HepG2 (cell line): ENCODE measurements around the gene AP2A2. TPM values are rescaled to one million over a fixed set of nuclear protein-coding genes. Genes with fewer than 3 reads are reported as not detected.

Source experiments
- ATAC-seq: fragments of 200-7000 bp; cut with Tn5 transposase; 3 replicates; pipeline ENCODE4 v1.9.1; 2020; ENCODE audit warnings: mild to moderate bottlenecking, moderate library complexity
- BruUV-seq: library from RNA; stranded (reverse); fragments of 400-500 nt; replicated peaks from 2 replicates; lab custom pipeline; 2021; lab: Mats Ljungman, UMichigan
- CTCF ChIA-PET: fragments of 300-600 bp; formaldehyde crosslinking; extraction: SDS; loops from one replicate; lab custom pipeline; 2021; ENCODE audit warnings: low total read pairs, inconsistent platforms, low intra/inter-chr PET ratio; lab: Yijun Ruan, JAX
- POLR2A ChIA-PET: fragments of 350-600 bp; sonication (Branson Sonifier 250); formaldehyde crosslinking; loops from one replicate; lab custom pipeline; 2020; ENCODE audit warnings: antibody characterized with exemption, inconsistent platforms; lab: Yijun Ruan, JAX
- DNase-seq: peaks from one replicate; pipeline ENCODE4 v3.0.0-alpha.2; 2015; ENCODE audit warnings: low spot score
- FAIRE-seq: peaks from 3 replicates; lab custom pipeline; 2011; peaks lifted over from hg19 to GRCh38; lab: Jason Lieb, UNC
- H2AFZ ChIP-seq: one replicate; pipeline ENCODE4 v1.6.1; 2011; ENCODE audit warnings: low read length, inconsistent platforms
- H3K27ac ChIP-seq: fragments of 300-600 bp; 3 replicates; pipeline ENCODE4 v1.8.0; 2011; ENCODE audit warnings: mixed run types, mild to moderate bottlenecking, mixed read lengths, low read length, inconsistent platforms; ENCODE audit not compliant: insufficient read depth; ENCODE audit errors: extremely low read length
- H3K27me3 ChIP-seq, 2 experiments: fragments of 200-600 bp in 1 of 2; 2 replicates in 1 of 2; 3 replicates in 1 of 2; pipeline versions ENCODE4 v1.6.0 to v1.8.0; 2011; ENCODE audit warnings: low read length in 2 of 2, mild to moderate bottlenecking in 2 of 2, moderate library complexity in 2 of 2, inconsistent platforms in 1 of 2; ENCODE audit not compliant: insufficient read depth in 2 of 2, control insufficient read depth in 1 of 2
- H3K36me3 ChIP-seq, 2 experiments: fragments of 200-600 bp in 1 of 2; replicated peaks in 1 of 2; 2 replicates in 1 of 2; 3 replicates in 1 of 2; pipeline versions ENCODE4 v1.5.1 to v1.8.0; 2011; ENCODE audit warnings: low read length in 2 of 2, inconsistent platforms in 1 of 2; ENCODE audit not compliant: insufficient read depth in 2 of 2, control insufficient read depth in 1 of 2
- H3K4me1 ChIP-seq: 2 replicates; pipeline ENCODE4 v1.5.1; 2012; ENCODE audit warnings: low read length, inconsistent platforms; ENCODE audit not compliant: insufficient read depth
- H3K4me2 ChIP-seq: 2 replicates; pipeline ENCODE4 v1.6.0; 2011; ENCODE audit warnings: low read depth, low read length, inconsistent platforms
- H3K4me3 ChIP-seq, 3 experiments: fragments of 200-600 bp in 1 of 3; sonication (generic), shearing (Covaris generic) in 1 of 3; replicated peaks in 1 of 3; 2 replicates each; pipeline ENCODE4 v1.5.1; 2011 to 2016; ENCODE audit warnings: low read length in 3 of 3, inconsistent platforms in 2 of 3, low read depth in 2 of 3, mild to moderate bottlenecking in 2 of 3, control low read depth in 1 of 3, mixed read lengths in 1 of 3; ENCODE audit not compliant: insufficient read depth in 1 of 3
- H3K79me2 ChIP-seq: one replicate; pipeline ENCODE4 v1.6.1; 2011; ENCODE audit warnings: low read length, inconsistent platforms; ENCODE audit not compliant: insufficient read depth
- H3K9ac ChIP-seq: 2 replicates; pipeline ENCODE4 v1.6.0; 2011; ENCODE audit warnings: mild to moderate bottlenecking, low read depth, low read length, inconsistent platforms; ENCODE audit not compliant: insufficient read depth
- H3K9me3 ChIP-seq: 2 replicates; pipeline ENCODE4 v1.5.1; 2012; ENCODE audit warnings: mild to moderate bottlenecking, low read length
- H4K20me1 ChIP-seq: 2 replicates; pipeline ENCODE4 v1.6.0; 2011; ENCODE audit warnings: inconsistent platforms, mild to moderate bottlenecking, low read length, moderate library complexity; ENCODE audit not compliant: insufficient read depth
- AGO2 ChIP-seq: fragments of 200-400 bp; formaldehyde crosslinking; optimal IDR thresholded peaks from 2 replicates; pipeline ENCODE3; 2017; ENCODE audit warnings: mild to moderate bottlenecking, low read depth, low read length, moderate library complexity
- CHCHD3 ChIP-seq: sonication (generic); formaldehyde crosslinking; IDR thresholded peaks from 2 replicates; pipeline ENCODE4 v1.8.0; 2022; ENCODE audit warnings: mild to moderate bottlenecking, missing genetic modification reagents, moderate library complexity
- GZF1 ChIP-seq: sonication (generic); formaldehyde crosslinking; IDR thresholded peaks from 2 replicates; pipeline ENCODE4 v1.5.1; 2020; ENCODE audit warnings: mild to moderate bottlenecking, missing genetic modification reagents
- KIAA2018 ChIP-seq: sonication (generic); formaldehyde crosslinking; IDR thresholded peaks from 2 replicates; pipeline ENCODE4 v1.5.0; 2020; ENCODE audit warnings: mild to moderate bottlenecking, missing genetic modification reagents, borderline replicate concordance
- MAFF ChIP-seq: IDR thresholded peaks from 2 replicates; pipeline ENCODE4 v1.6.1; 2011; ENCODE audit warnings: low read depth, low read length, improper control_type of control experiment
- MAFK ChIP-seq, 2 experiments: IDR thresholded peaks in 1 of 2; conservative IDR thresholded peaks in 1 of 2; 2 replicates each; pipeline ENCODE4 v1.6.1; 2011; ENCODE audit warnings: improper control_type of control experiment in 2 of 2, low read length in 2 of 2
- NCOR1 ChIP-seq: fragments of 200-600 bp; sonication (generic); IDR thresholded peaks from 2 replicates; pipeline ENCODE4 v1.7.0; 2017; ENCODE audit warnings: antibody characterized with exemption, low read length, borderline replicate concordance
- NFKBIZ ChIP-seq: IDR thresholded peaks from 2 replicates; pipeline ENCODE4 v1.6.1; 2018; ENCODE audit warnings: missing genetic modification reagents, missing compliant biosample characterization
- NR3C1 ChIP-seq: sonication (generic); formaldehyde crosslinking; IDR thresholded peaks from 2 replicates; pipeline ENCODE4 v1.4.0; 2020; ENCODE audit warnings: missing genetic modification reagents
- SMAD9 ChIP-seq: sonication (generic); formaldehyde crosslinking; IDR thresholded peaks from 2 replicates; pipeline ENCODE4 v1.5.1; 2020; ENCODE audit warnings: mild to moderate bottlenecking, missing genetic modification reagents
- ZMYM3 ChIP-seq: sonication (generic); formaldehyde crosslinking; IDR thresholded peaks from 2 replicates; pipeline ENCODE4 v1.5.1; 2020; ENCODE audit warnings: mild to moderate bottlenecking, missing genetic modification reagents
- WGBS: methylation state at CpG from one replicate; pipeline ENCODE4 v1.1.6; 2017; ENCODE audit warnings: low lambda C conversion rate; 5-methylcytosine and 5-hydroxymethylcytosine counted together
- in situ Hi-C: cut with HindIII; loops from 2 replicates; pipeline ENCODE4 v1.10.0; 2017; ENCODE audit warnings: low pct_unique_long_range_greater_than_20kb; ENCODE audit not compliant: extremely low pct_ligation_motif_present
- intact Hi-C: fragments of 100-400 bp; cut with micrococcal nuclease; formaldehyde crosslinking; loops from one replicate; pipeline ENCODE4 v1.10.0; 2022; ENCODE audit not compliant: unreplicated experiment
- polyA plus RNA-seq, 8 experiments: library from polyadenylated mRNA; depleted of rRNA in 3 of 8; stranded (reverse) in 7 of 8; unstranded in 1 of 8; fragments of >200 nt; fragmentation: Illumina TruSeq in 4 of 8; extraction: Trizol in 4 of 8; gene quantifications; 2 replicates each; pipeline versions ENCODE4 v1.2.1 to v1.2.3, GENCODE V29; 2011 to 2016; ENCODE audit warnings: low read depth in 4 of 8, missing spikeins in 1 of 8, mixed read lengths in 1 of 8; ENCODE audit not compliant: insufficient read depth in 1 of 8
- total RNA-seq, 5 experiments: library from RNA; depleted of rRNA; stranded (reverse); fragments of >200 nt; fragmentation: Illumina TruSeq; extraction: Trizol; gene quantifications; 2 replicates each; pipeline ENCODE4 v1.2.3, GENCODE V29; 2016; ENCODE audit warnings: low read depth in 1 of 5
- TF ChIP-seq, protein P1 (sequence below): sonication (generic); formaldehyde crosslinking; IDR thresholded peaks from 2 replicates; pipeline ENCODE4 v1.8.1; 2023; ENCODE audit warnings: mild to moderate bottlenecking, missing genetic modification reagents

AP2A2 gene
- total and polyA plus RNA-seq, 2 of the 13 experiments (the other 11 are each of a cell fraction or from before 2014, with no cell fraction given) = 25.7 to 75.7 TPM

GRCh38 chr11:977830-978720, 52.4 kb downstream of the AP2A2 start:
- ATAC-seq (no peak), DNase-seq (no peak), FAIRE-seq (no peak)
- WGBS = 96% methylated on average over 18 of the region's 28 CpGs
- no peak overlapping the region for H3K27ac ChIP-seq
- no peaks in the 10 kb centered on the region for H3K79me2 ChIP-seq
- H3K4me1 ChIP-seq = no peaks in the 10 kb centered on the region
- ChIA-PET POLR2A (no interaction called here), CTCF (no interaction called here)
- no peak overlapping the region for H3K4me2 ChIP-seq
- H4K20me1 ChIP-seq = 0 out of 2 replicates have a peak, but pooled peaks cover 3% of the 10 kb centered on the region
- no peak overlapping the region for H3K4me3 ChIP-seq
- no peaks in the 10 kb centered on the region for H3K27me3 ChIP-seq
- TF ChIP-seq KIAA2018 (CRISPR knock-in tag) = no peak
- peak; percentile 5 for TF ChIP-seq AGO2
- TF ChIP-seq, protein P1, sequence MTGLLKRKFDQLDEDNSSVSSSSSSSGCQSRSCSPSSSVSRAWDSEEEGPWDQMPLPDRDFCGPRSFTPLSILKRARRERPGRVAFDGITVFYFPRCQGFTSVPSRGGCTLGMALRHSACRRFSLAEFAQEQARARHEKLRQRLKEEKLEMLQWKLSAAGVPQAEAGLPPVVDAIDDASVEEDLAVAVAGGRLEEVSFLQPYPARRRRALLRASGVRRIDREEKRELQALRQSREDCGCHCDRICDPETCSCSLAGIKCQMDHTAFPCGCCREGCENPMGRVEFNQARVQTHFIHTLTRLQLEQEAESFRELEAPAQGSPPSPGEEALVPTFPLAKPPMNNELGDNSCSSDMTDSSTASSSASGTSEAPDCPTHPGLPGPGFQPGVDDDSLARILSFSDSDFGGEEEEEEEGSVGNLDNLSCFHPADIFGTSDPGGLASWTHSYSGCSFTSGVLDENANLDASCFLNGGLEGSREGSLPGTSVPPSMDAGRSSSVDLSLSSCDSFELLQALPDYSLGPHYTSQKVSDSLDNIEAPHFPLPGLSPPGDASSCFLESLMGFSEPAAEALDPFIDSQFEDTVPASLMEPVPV = no peak
- TF ChIP-seq NCOR1 = no peak
- no peak for TF ChIP-seq ZMYM3 (CRISPR knock-in tag)
- TF ChIP-seq MAFK (conservative IDR thresholded peaks at IDR 0.05 in 1 of 2, IDR thresholded peaks at IDR 0.05 in 1 of 2; ENCODE audit: low read length in 2 of 2) = peak; percentile 41 to 65
- TF ChIP-seq MAFF = peak; percentile 55
- no peak for TF ChIP-seq CHCHD3 (CRISPR knock-in tag)
- no peak for TF ChIP-seq NR3C1
- no peak for TF ChIP-seq SMAD9
- TF ChIP-seq NFKBIZ (CRISPR knock-in tag) = no peak
- TF ChIP-seq GZF1 (CRISPR knock-in tag) = no peak
- no peak overlapping the region for H2AFZ ChIP-seq
- in situ Hi-C loops (no loop called here), intact Hi-C loops (no loop called here)
- no peaks in the 10 kb centered on the region for H3K9me3 ChIP-seq
- peaks cover 38 to 67% of the 10 kb centered on the region in 2 experiments for H3K36me3 ChIP-seq
- no peak overlapping the region for H3K9ac ChIP-seq
- BruUV-seq = no TSS peak
